Measurements from ENCODE around the gene CAMTA1. TPM values are rescaled to one million over a fixed set of nuclear protein-coding genes. Genes with fewer than 3 reads are reported as not detected.

The CAMTA1 gene
- total and polyA plus RNA-seq, 9 of the 15 experiments (the other 6 are each of a cell fraction or from before 2014, with no cell fraction given), result 43.9 to 161 (median 65.9) TPM

GRCh38 chr1:6913086-6913485, 127.8 kb downstream of the CAMTA1 start:
- POLR2A ChIA-PET, result interaction anchor here (0.8 to 1.3 kb wide), 3 partner anchors 11 to 33 kb away, joined by 3 to 7 read pairs (median 4); no protein-coding TSS in a partner anchor
- TF ChIP-seq HDAC1 (IDR thresholded peaks at IDR 0.05), result no peak
- no peak for TF ChIP-seq CSDE1 (IDR thresholded peaks at IDR 0.05)
- no peak for TF ChIP-seq AFF1 (IDR thresholded peaks at IDR 0.05; ENCODE audit: low read depth in 1 of 2, partially characterized antibody in 2 of 2)
- 0 out of 2 replicates have a peak, but pooled peaks have one; percentile 32 for TF ChIP-seq ZNF511 (CRISPR knock-in tag; IDR thresholded peaks at IDR 0.05)
- no peak for TF ChIP-seq CBFB (CRISPR knock-in tag; IDR thresholded peaks at IDR 0.05)
- H3K27me3 ChIP-seq (ENCODE audit: control insufficient read depth in 2 of 2, insufficient read depth in 2 of 2, low read length in 2 of 2), result peaks cover 11 to 50% of the 10 kb centered on the region in 2 experiments; a peak in 4 of 5 replicates
- no peaks in the 10 kb centered on the region for H3K9me1 ChIP-seq (ENCODE audit: control insufficient read depth, insufficient read depth, low read length)
- peak overlapping the region; percentile 9; the same call in 1 of the 2 replicates for H3K4me2 ChIP-seq (ENCODE audit: insufficient read depth, low read length)
- FAIRE-seq (no peak), DNase-seq (ENCODE audit: extremely low read depth in 1 of 4, low spot score in 3 of 4) (no peak), ATAC-seq (0 out of 3 replicates have a peak, but pooled peaks have one; percentile 12)
- peak overlapping the region; percentile 85 for H2AFZ ChIP-seq (ENCODE audit: low read depth, low read length)
- no peaks in the 10 kb centered on the region for H3K9me3 ChIP-seq (replicated peaks; ENCODE audit: control insufficient read depth, insufficient read depth, low read depth, low read length)
- BruUV-seq (replicated peaks), result no TSS peak
- H3K36me3 ChIP-seq (ENCODE audit: control insufficient read depth, insufficient read depth, low read length), result no peaks in the 10 kb centered on the region
- intact Hi-C loops (cut with micrococcal nuclease) (no loop called here), in situ Hi-C loops (cut with MboI) (no loop called here)
- H3K79me2 ChIP-seq (ENCODE audit: control insufficient read depth, insufficient read depth, low read length), result no peaks in the 10 kb centered on the region
- no peaks in the 10 kb centered on the region for H4K20me1 ChIP-seq (replicated peaks; ENCODE audit: control insufficient read depth, insufficient read depth, low read length)
- WGBS (ENCODE audit: insufficient coverage, low coverage, missing lambda C conversion rate), result 37% methylated on average over 5 of the region's 5 CpGs
- no peak overlapping the region for H3K9ac ChIP-seq (ENCODE audit: insufficient read depth in 1 of 2, low read depth in 2 of 2, low read length in 2 of 2)
- no peak overlapping the region for H3K27ac ChIP-seq (ENCODE audit: extremely low read depth, low read depth, low read length)
- peaks cover 7 to 31% of the 10 kb centered on the region in 2 experiments for H3K4me1 ChIP-seq (replicated peaks in 1 of 2; ENCODE audit: control insufficient read depth in 2 of 2, insufficient read depth in 2 of 2, low read length in 2 of 2)
- CTCF ChIA-PET (ENCODE audit: low intra/inter-chr PET ratio), result no interaction called here
- H3K4me3 ChIP-seq, result no peak overlapping the region
